HepG2 (cell line): ENCODE results near the gene SPIN1. TPM values are rescaled to one million over a fixed set of nuclear protein-coding genes. Genes with fewer than 3 reads are reported as not detected.

Experiments used
- AHDC1 ChIP-seq: sonication (generic); formaldehyde crosslinking; IDR thresholded peaks from 2 replicates; pipeline ENCODE4 v1.5.1; 2020; ENCODE audit warnings: mild to moderate bottlenecking, missing genetic modification reagents, borderline replicate concordance
- BATF2 ChIP-seq: sonication (generic); formaldehyde crosslinking; IDR thresholded peaks from 2 replicates; pipeline ENCODE4 v1.8.0; 2022; ENCODE audit warnings: mild to moderate bottlenecking, missing genetic modification reagents, moderate library complexity
- GATA4 ChIP-seq: sonication (generic); IDR thresholded peaks from 2 replicates; pipeline ENCODE4 v1.6.1; 2016; ENCODE audit warnings: antibody characterized with exemption, low read depth, borderline replicate concordance
- HNRNPH1 ChIP-seq: fragments of 200-400 bp; formaldehyde crosslinking; optimal IDR thresholded peaks from 2 replicates; pipeline ENCODE3; 2017; ENCODE audit warnings: mild to moderate bottlenecking, low read depth, low read length
- HOXA9 ChIP-seq: sonication (generic); formaldehyde crosslinking; IDR thresholded peaks from 2 replicates; pipeline ENCODE4 v1.8.1; 2022; ENCODE audit warnings: missing genetic modification reagents, mild to moderate bottlenecking, moderate library complexity, borderline replicate concordance
- KDM2A ChIP-seq: sonication (generic); formaldehyde crosslinking; IDR thresholded peaks from 2 replicates; pipeline ENCODE4 v1.4.0; 2020; ENCODE audit warnings: low read depth, missing genetic modification reagents, borderline replicate concordance
- KDM5A ChIP-seq: fragments of 200-600 bp; sonication (generic); IDR thresholded peaks from 2 replicates; pipeline ENCODE4 v1.7.0; 2018; ENCODE audit warnings: antibody characterized with exemption, mild to moderate bottlenecking, low read length, borderline replicate concordance
- LBX2 ChIP-seq: sonication (generic); formaldehyde crosslinking; IDR thresholded peaks from 2 replicates; pipeline ENCODE4 v1.5.0; 2020; ENCODE audit warnings: missing genetic modification reagents, mild to moderate bottlenecking, borderline replicate concordance
- MIER2 ChIP-seq: IDR thresholded peaks from 2 replicates; pipeline ENCODE4 v1.6.1; 2016; ENCODE audit warnings: missing biosample characterization, missing genetic modification reagents
- RBM39 ChIP-seq: fragments of 200-400 bp; formaldehyde crosslinking; IDR thresholded peaks from one replicate; pipeline ENCODE4 v1.6.1; 2018; ENCODE audit warnings: antibody characterized with exemption, mild to moderate bottlenecking, low read depth, low read length; ENCODE audit not compliant: poor library complexity, severe bottlenecking
- RFXANK ChIP-seq: IDR thresholded peaks from 2 replicates; pipeline ENCODE4 v1.6.1; 2016
- SMARCE1 ChIP-seq: fragments of 450-650 bp; IDR thresholded peaks from 2 replicates; pipeline ENCODE4 v1.6.1; 2017; ENCODE audit warnings: borderline replicate concordance
- TFAP4 ChIP-seq: sonication (generic); IDR thresholded peaks from 2 replicates; pipeline ENCODE4 v1.6.1; 2016; ENCODE audit warnings: low read depth, borderline replicate concordance
- ZBTB37 ChIP-seq: sonication (generic); formaldehyde crosslinking; IDR thresholded peaks from 2 replicates; pipeline ENCODE4 v1.4.0; 2020; ENCODE audit warnings: mild to moderate bottlenecking, missing genetic modification reagents
- ZNF326 ChIP-seq: sonication (generic); formaldehyde crosslinking; IDR thresholded peaks from 2 replicates; pipeline ENCODE4 v1.4.0; 2020; ENCODE audit warnings: missing genetic modification reagents, borderline replicate concordance
- ZNF704 ChIP-seq: sonication (generic); formaldehyde crosslinking; IDR thresholded peaks from 2 replicates; pipeline ENCODE4 v1.8.1; 2023; ENCODE audit warnings: mild to moderate bottlenecking, inconsistent platforms, moderate library complexity, missing genetic modification reagents, borderline replicate concordance
- ZSCAN5A ChIP-seq: sonication (generic); formaldehyde crosslinking; IDR thresholded peaks from 2 replicates; pipeline ENCODE4 v1.8.0; 2022; ENCODE audit warnings: mild to moderate bottlenecking, missing genetic modification reagents, borderline replicate concordance
- polyA plus RNA-seq, 8 experiments: library from polyadenylated mRNA; depleted of rRNA in 3 of 8; stranded (reverse) in 7 of 8; unstranded in 1 of 8; fragments of >200 nt; fragmentation: Illumina TruSeq in 4 of 8; extraction: Trizol in 4 of 8; gene quantifications; 2 replicates each; pipeline versions ENCODE4 v1.2.1 to v1.2.3, GENCODE V29; 2011 to 2016; ENCODE audit warnings: low read depth in 4 of 8, missing spikeins in 1 of 8, mixed read lengths in 1 of 8; ENCODE audit not compliant: insufficient read depth in 1 of 8
- total RNA-seq, 5 experiments: library from RNA; depleted of rRNA; stranded (reverse); fragments of >200 nt; fragmentation: Illumina TruSeq; extraction: Trizol; gene quantifications; 2 replicates each; pipeline ENCODE4 v1.2.3, GENCODE V29; 2016; ENCODE audit warnings: low read depth in 1 of 5

SPIN1 gene
- total and polyA plus RNA-seq, 2 of the 13 experiments (the other 11 are each of a cell fraction or from before 2014, with no cell fraction given) = 20.0 to 24.3 TPM

DNA sequence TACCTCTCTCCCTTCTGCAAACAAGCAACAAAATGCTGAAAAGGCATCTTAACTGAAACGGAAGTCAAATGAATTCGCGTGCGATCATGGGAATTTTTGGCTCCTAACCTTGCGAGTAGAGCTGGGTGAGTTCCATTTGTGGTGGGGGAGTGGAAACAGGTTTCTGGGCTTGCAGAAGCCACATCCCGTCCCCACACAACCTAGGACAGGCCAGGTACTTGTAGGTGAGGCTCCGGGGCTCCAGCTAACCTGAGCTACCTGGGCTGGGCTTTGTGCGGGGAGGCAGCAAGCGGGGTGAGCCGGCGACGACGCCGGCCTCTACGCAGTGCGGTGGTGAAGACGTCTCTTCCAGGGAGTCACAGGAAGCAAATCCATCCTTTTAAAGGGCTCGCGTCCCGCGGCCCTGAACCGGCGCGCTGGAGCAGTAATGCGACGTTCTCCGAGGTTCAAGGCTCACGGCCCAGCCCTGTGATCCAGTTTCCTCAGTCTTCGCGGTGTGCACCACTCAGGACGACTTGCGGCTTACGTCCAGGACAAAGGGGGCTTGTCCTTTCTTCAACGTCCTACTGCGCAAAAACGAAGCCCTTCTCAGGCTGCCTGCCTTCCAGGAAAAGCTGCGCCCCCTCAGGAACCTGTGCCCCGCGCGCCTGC is 567 bp upstream of the SPIN1 start (continued):
- TF ChIP-seq ZNF704 (CRISPR knock-in tag) = no peak
- TF ChIP-seq ZNF326 (CRISPR knock-in tag) = no peak
- no peak for TF ChIP-seq RFXANK (CRISPR knock-in tag)
- no peak for TF ChIP-seq TFAP4
- TF ChIP-seq BATF2 (CRISPR knock-in tag) = no peak
- TF ChIP-seq AHDC1 = no peak
- TF ChIP-seq ZBTB37 = no peak
- TF ChIP-seq KDM2A (CRISPR knock-in tag) = no peak; the same call in 1 of the 2 replicates
- no peak for TF ChIP-seq KDM5A
- TF ChIP-seq RBM39 = no peak
- no peak for TF ChIP-seq ZSCAN5A
- TF ChIP-seq SMARCE1 = no peak
- TF ChIP-seq GATA4 = no peak
- TF ChIP-seq MIER2 (CRISPR knock-in tag) = no peak
- no peak for TF ChIP-seq LBX2 (CRISPR knock-in tag)
- no peak for TF ChIP-seq HOXA9 (CRISPR knock-in tag)
- TF ChIP-seq HNRNPH1 = no peak
